GM12872 (cell line): ENCODE measurements around the gene ERAL1.

ENCODE experiments used
- CTCF ChIP-seq: IDR thresholded peaks from 3 replicates; pipeline ENCODE4 v1.5.1; 2011; ENCODE audit warnings: low read depth, mild to moderate bottlenecking, low read length, moderate library complexity; ENCODE audit not compliant: insufficient read depth

The ERAL1 gene

GRCh38 chr17:28878158-28878910, 23.5 kb downstream of the ERAL1 start:
- TF ChIP-seq CTCF = no peak

GRCh38 chr17:28878981-28879380, 24.2 kb downstream of the ERAL1 start:
- peak; percentile 63 for TF ChIP-seq CTCF

GRCh38 chr17:28879886-28880571, 25.2 kb downstream of the ERAL1 start:
- no peak for TF ChIP-seq CTCF

GRCh38 chr17:28880572-28880945, 25.7 kb downstream of the ERAL1 start:
- no peak for TF ChIP-seq CTCF

GRCh38 chr17:28881533-28882056, 26.8 kb downstream of the ERAL1 start:
- no peak for TF ChIP-seq CTCF

GRCh38 chr17:28882154-28882895, 27.5 kb downstream of the ERAL1 start:
- TF ChIP-seq CTCF = no peak

GRCh38 chr17:28883967-28884702, 29.3 kb downstream of the ERAL1 start:
- TF ChIP-seq CTCF = no peak
